Progenitor cell of endocrine pancreas (in vitro differentiated cells): ENCODE data around the gene ITGB3. TPM values are rescaled to one million over a fixed set of nuclear protein-coding genes. Genes with fewer than 3 reads are reported as not detected.

ENCODE experiments used
- DNase-seq: peaks from one replicate; pipeline ENCODE4 v3.0.0; 2021; ENCODE audit warnings: low spot score; ENCODE audit not compliant: unreplicated experiment
- H3K27ac Mint-ChIP-seq: 2 replicates; pipeline ENCODE4 v1.8.0; 2021; ENCODE audit warnings: mild to moderate bottlenecking, moderate library complexity, mixed read lengths
- H3K27me3 Mint-ChIP-seq: 2 replicates; pipeline ENCODE4 v1.8.0; 2021; ENCODE audit warnings: mixed read lengths
- H3K36me3 Mint-ChIP-seq: 2 replicates; pipeline ENCODE4 v1.8.0; 2022; ENCODE audit warnings: mixed read lengths; ENCODE audit not compliant: insufficient read depth
- H3K4me1 Mint-ChIP-seq: 2 replicates; pipeline ENCODE4 v1.8.0; 2021; ENCODE audit warnings: low read depth, mixed read lengths
- H3K4me3 Mint-ChIP-seq: 2 replicates; pipeline ENCODE4 v1.8.0; 2021; ENCODE audit warnings: low read depth, mild to moderate bottlenecking, moderate library complexity, mixed read lengths
- H3K9me3 Mint-ChIP-seq: 2 replicates; pipeline ENCODE4 v1.8.0; 2021; ENCODE audit warnings: low read depth, mixed read lengths
- CTCF ChIP-seq: fragments of 200-600 bp; sonication (generic); IDR thresholded peaks from one replicate; pipeline ENCODE4 v1.5.0; 2021; ENCODE audit warnings: antibody characterized with exemption, mild to moderate bottlenecking; ENCODE audit not compliant: unreplicated experiment
- total RNA-seq: library from RNA; stranded (reverse); gene quantifications from 2 replicates; pipeline ENCODE4 v1.2.1, GENCODE V29; 2021

ITGB3 gene
- total RNA-seq, 1 donor from 2014 or later, result not detected

- TF ChIP-seq CTCF, result no peak
- H3K9me3 Mint-ChIP-seq, result no peaks in the 10 kb centered on the region
- no peak overlapping the region for H3K27ac Mint-ChIP-seq
- no peaks in the 10 kb centered on the region for H3K36me3 Mint-ChIP-seq
- peaks cover under 1% of the 10 kb centered on the region for H3K27me3 Mint-ChIP-seq
- peaks cover 2% of the 10 kb centered on the region for H3K4me1 Mint-ChIP-seq
- H3K4me3 Mint-ChIP-seq, result no peak overlapping the region
- DNase-seq, result no peak
Measured at GRCh38 chr17:47295037-47295873, 41.6 kb downstream of the ITGB3 start.

- peaks cover 2% of the 10 kb centered on the region for H3K4me1 Mint-ChIP-seq
- TF ChIP-seq CTCF, result no peak
- DNase-seq, result no peak
- H3K9me3 Mint-ChIP-seq, result no peaks in the 10 kb centered on the region
- no peaks in the 10 kb centered on the region for H3K36me3 Mint-ChIP-seq
- no peaks in the 10 kb centered on the region for H3K27me3 Mint-ChIP-seq
- H3K4me3 Mint-ChIP-seq, result no peak overlapping the region
- H3K27ac Mint-ChIP-seq, result no peak overlapping the region
Measured at GRCh38 chr17:47295874-47296255, 42.2 kb downstream of the ITGB3 start.

GRCh38 chr17:47297661-47298400 is 44.2 kb downstream of the ITGB3 start:
- H3K36me3 Mint-ChIP-seq, result no peaks in the 10 kb centered on the region

GRCh38 chr17:47298712-47299111 is 45.1 kb downstream of the ITGB3 start:
- H3K27me3 Mint-ChIP-seq, result no peaks in the 10 kb centered on the region
- H3K4me1 Mint-ChIP-seq, result no peaks in the 10 kb centered on the region
- peaks cover 6% of the 10 kb centered on the region for H3K9me3 Mint-ChIP-seq
- H3K27ac Mint-ChIP-seq, result no peak overlapping the region
- DNase-seq, result no peak
- no peak for TF ChIP-seq CTCF
- H3K36me3 Mint-ChIP-seq, result no peaks in the 10 kb centered on the region
- no peak overlapping the region for H3K4me3 Mint-ChIP-seq

More at GRCh38 chr17:47297661-47298400, 44.2 kb downstream of the ITGB3 start:
- H3K27me3 Mint-ChIP-seq, result no peaks in the 10 kb centered on the region
- H3K9me3 Mint-ChIP-seq, result peaks cover 6% of the 10 kb centered on the region
- H3K27ac Mint-ChIP-seq, result no peak overlapping the region
- DNase-seq, result no peak
- TF ChIP-seq CTCF, result no peak
- H3K4me3 Mint-ChIP-seq, result no peak overlapping the region
- H3K4me1 Mint-ChIP-seq, result no peaks in the 10 kb centered on the region

GRCh38 chr17:47299239-47299910 is 45.7 kb downstream of the ITGB3 start:
- Mint-ChIP-seq H3K27me3 (no peaks in the 10 kb centered on the region), H3K27ac (no peak overlapping the region), H3K4me1 (no peaks in the 10 kb centered on the region), H3K9me3 (peaks cover 6% of the 10 kb centered on the region), H3K4me3 (no peak overlapping the region), H3K36me3 (no peaks in the 10 kb centered on the region)
- no peak for DNase-seq
- no peak for TF ChIP-seq CTCF
